GM21515 (cell line): ENCODE results near the gene SRPRB.
"Not testable (repeated sequence)": the region's sequence is repeated elsewhere in the genome, so short reads cannot be mapped to it uniquely, and the experiment has no call there.

Source experiments
- ATAC-seq: cut with Tn5 transposase; IDR thresholded peaks from one replicate; pipeline ENCODE4 v1.9.1; 2021; ENCODE audit not compliant: unreplicated experiment

The SRPRB gene

DNA sequence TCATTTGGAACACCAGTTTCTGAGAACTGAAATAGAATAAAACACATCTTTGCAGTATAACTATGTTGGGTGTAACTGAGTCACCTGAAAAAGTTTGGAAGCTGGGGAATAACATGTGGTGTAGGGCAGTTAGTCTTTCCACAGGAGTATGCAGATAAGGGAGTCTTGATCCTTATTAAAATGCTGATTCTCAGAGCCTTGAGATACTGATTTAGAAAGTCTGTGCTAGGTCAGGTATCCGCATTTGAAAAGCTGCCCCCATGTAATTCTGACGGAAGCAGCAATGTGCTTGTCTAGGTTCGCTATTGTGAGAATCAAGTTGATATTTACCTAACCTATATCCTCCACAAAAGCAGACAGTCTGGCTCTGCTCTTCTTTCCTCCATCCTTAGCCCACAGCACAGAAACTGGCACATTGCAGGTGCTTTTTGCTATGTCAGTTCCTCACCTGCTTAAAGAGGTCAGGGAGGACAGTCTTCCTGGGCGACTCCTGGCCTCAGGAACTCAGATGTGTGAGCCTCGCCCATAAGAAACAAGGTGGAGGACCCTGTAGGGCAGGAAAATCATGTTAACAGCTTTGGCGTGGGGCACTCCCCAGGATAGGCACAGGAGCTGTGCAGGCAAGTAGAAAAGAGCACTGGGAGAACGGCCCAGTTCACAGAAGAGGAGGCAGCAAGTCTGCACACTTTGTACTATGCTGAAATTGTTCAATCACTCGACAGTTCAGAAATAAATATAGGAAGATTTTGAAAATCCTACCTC lies 27.6 kb upstream of the SRPRB start:
- ATAC-seq = no peak

- no peak for ATAC-seq
Observed at GRCh38 chr3:133779626-133780203, 25.9 kb upstream of the SRPRB start.

DNA sequence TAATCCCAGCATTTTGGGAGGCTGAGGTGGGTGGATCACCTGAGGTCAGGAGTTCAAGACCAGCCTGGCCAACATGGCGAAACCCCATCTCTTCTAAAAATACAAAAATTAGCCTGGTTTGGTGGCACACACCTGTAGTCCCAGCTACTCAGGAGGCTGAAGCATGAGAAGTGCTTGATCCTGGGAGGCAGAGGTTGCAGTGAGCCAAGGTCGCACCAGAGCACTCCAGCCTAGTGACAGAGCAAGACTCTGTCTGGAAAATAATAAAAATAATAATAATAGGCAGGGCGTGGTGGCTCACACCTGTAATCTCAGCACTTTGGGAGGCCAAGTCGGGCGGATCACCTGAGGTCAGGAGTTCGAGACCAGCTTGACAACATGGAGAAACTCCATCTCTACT lies 24.9 kb upstream of the SRPRB start:
- not testable (repeated sequence) for ATAC-seq

DNA sequence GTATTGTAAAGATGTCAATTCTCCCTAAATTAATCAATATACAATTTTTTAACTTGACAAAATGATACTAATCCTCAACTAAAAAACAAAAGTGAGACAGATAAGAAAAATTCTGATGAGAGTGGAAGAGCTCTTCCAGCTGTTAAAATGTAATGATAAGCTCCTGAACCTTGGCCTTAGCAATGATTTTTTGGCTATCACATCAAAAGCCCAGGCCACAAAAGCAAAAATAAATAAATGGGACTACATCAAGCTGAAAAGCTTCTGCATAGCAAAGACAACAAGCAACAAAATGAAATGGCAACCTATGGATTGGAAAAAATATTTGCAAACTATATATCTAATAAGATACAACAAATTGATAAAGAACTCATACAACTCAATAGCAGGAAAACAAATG lies 24.0 kb upstream of the SRPRB start:
- ATAC-seq = no peak

DNA sequence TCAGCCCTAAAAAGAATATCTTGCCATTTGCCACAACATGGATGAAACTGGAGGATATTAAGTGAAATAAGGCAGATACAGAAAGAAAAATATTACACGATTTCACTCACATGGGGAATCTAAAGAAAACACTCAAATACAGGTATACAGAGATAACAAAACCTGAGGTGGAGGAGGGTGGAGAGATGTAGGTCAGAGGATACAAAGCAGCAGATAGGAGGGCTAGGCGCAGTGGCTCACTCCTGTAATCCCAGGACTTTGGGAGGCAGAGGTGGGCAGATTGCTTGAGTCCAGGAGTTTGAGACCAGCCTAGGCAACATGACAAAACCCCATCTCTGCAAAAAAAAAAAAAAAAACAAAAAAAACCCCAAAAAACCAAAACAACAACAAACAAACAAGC lies 23.2 kb upstream of the SRPRB start:
- no peak for ATAC-seq

- ATAC-seq = no peak
Observed at GRCh38 chr3:133783762-133784161, 21.9 kb upstream of the SRPRB start.

DNA sequence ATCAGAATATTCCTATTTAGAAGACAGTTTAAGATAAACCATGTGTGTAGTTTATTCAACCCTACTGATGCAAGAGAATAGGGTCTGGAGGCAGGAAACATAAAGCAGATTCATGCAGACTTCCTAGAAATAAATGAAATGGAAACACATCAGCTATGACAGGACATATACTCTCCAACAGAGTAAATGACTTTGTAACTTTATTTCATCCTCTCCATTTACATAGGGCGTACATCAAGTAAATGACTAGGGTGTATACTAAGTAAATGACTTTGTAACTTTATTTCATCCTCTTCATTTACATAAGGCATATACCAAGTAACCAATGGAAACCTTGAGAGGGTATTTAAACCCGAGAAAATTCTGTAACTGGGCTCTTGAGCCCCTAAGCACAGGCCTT lies 17.6 kb upstream of the SRPRB start:
- no peak for ATAC-seq

GRCh38 chr3:133792171-133792763 lies 13.3 kb upstream of the SRPRB start:
- ATAC-seq = no peak

DNA sequence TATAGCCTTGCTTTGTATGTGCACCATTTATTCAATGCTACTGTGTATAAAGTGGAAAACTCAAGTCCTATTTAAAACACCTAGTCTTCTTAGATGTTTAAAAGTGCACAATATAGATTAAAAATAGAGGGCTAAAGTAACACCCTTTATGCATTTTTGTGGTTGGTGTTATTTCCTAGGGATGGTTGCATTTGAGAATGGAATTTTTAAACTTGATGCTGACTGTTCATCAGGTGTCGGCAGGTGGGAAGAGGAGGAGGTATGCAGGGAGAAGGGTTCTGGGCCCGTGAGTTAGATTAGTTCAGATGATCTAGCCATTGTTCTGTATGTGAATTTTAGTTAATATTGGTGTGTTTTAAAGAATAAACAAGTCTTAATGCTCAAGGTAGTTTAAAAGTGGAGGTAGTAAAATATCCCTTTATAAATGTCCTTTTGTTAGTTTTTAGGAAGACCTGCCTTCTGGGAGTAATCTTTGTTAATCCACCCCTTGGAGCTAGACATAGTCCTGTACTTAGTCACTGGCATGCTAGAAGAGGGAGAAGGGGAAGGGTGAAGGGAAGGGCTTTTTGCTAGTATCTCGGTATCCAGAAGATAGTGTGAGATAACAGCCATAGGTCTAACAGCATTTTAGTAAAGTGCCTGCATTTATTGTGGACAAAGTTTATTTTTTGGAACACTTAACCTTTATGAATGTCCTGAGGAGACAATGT lies 8.1 kb upstream of the SRPRB start:
- no peak for ATAC-seq

- ATAC-seq = no peak
Observed at GRCh38 chr3:133799794-133800585, 5.6 kb upstream of the SRPRB start.

- ATAC-seq = no peak
Observed at GRCh38 chr3:133803469-133803868, 2.1 kb upstream of the SRPRB start.

DNA sequence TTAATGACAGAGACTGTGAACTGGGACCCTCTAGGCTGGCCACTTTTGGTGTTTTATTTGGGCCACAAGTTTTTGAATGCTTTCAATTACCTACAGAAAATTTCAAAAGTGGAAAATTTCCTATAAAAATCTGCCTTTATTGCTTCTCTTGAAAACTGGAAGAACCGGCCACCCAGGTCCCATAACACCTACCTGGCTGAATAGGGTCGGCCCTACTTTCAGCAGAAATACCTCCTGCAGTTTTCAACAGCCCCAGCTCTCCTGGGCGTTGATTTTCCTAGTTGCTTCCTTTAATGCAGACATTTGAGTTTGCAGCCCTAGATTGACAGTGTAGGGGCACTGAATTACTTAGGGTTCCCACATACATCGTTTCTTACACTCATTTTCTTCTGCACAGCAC lies 719 bp upstream of the SRPRB start:
- ATAC-seq = no peak

DNA sequence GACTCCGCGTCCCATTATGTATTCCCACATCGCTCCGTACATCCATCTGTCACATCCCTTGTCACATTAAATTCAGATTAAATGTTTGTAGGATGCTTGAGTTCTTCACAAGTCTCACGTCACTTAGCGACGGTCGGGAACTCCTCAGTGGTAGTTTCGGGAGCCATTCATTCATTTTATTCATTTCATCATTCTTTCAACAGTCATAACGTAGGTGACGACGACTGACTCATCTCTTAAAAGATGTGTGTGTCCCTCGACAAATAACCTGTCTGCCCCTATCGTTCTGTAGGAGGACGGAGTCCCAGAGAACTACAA lies 272 bp upstream of the SRPRB start:
- ATAC-seq = no peak

DNA sequence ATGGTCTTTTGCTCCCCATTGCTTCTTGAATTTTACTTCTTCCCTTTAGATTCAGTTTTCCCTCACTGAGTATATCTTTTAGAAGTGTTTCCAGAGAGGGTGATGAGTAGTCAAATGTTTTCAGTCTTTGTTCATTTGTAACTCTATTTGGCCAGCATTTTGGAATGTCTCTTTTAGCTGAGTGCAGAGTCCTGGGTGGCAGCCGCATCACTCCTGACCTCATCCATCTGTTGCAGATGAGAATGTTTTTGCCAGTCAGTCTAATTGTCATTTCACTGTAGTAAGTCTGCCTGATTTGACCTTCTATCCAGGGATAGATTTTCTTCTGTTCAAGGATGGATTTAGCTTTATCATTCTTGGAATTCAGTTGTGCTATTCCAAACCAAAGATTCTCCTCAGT lies 7.3 kb downstream of the SRPRB start:
- no peak for ATAC-seq

- ATAC-seq = no peak
Observed at GRCh38 chr3:133815386-133815785, 9.8 kb downstream of the SRPRB start.

- ATAC-seq = no peak
Observed at GRCh38 chr3:133820129-133820528, 14.5 kb downstream of the SRPRB start.

DNA sequence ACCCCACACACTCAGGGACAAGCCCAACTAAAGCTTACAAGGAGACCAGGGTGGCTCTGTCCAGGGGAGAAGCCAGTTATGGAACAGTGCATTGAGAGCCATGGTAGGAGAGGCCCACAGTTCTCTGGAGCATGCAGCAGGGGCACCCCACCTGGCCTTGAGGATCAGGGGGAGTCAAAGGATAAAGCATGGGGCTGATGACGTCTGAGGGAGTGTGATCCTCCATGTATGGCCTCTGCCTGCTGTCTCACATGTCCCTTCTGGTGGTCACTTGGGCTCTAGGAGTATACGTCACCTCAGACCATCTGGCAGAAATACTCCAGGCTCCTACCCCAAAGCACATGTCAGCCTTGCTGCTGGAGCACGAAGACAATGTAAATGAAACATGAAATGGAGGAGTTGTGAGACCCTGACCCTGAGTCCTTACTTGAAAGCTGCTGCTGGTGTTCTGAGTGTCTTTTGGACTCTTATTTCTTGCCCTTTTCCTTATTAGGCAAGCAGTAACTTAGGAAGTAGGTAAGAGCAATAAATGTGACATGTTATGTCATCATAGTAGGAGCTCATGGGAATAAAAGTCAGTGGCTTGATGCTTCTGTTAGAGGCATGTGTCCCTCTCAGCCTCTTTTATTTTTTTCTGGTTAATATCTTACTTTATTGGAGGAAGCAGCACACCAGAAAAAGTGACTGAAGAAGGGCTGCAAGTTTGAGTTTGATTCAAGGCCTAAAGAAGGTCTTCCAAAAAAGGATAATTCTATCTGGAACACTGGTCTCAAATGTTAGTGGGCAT lies 15.5 kb downstream of the SRPRB start:
- ATAC-seq = no peak

DNA sequence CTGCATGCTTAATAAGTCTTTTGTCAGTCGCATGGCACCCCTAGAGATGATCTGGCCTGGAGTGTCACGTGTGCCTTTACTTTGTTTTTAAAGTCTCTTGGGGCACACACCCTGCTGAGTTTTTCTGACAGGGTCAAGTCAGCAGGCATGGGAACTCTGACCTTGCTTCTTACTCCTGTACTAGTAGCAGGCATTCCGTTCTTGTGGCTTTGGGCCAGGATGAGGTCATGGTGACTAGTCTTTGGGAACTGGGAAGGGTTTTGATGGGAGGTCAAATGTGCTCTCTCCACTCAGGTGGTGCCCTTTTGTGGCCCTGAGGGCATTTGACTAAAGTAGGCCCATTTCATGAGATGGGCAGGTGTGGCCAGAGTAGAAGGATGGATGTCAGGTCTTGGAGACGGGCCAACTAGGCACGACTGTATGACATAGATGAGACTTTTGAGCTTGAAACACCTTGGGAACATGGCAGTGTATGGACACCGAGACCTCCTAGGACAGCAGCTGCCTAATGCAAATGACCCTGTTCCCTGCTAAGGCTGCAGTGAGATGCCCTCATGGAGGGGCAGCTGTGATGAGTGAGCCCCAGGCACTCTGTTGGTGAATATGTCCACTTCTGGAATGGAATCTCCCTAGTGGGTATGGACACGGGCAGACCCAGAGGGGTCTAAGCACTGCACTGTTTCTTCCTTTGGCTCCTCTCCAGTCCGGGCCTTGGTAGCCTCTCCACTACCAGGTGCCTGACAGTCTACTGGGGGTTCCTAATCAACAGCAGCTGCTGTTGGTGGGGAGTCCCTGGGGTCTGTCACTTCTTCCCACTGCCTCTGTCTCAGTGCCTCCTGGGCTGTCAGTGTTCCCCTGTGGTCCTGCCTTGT lies 16.4 kb downstream of the SRPRB start:
- ATAC-seq = no peak

DNA sequence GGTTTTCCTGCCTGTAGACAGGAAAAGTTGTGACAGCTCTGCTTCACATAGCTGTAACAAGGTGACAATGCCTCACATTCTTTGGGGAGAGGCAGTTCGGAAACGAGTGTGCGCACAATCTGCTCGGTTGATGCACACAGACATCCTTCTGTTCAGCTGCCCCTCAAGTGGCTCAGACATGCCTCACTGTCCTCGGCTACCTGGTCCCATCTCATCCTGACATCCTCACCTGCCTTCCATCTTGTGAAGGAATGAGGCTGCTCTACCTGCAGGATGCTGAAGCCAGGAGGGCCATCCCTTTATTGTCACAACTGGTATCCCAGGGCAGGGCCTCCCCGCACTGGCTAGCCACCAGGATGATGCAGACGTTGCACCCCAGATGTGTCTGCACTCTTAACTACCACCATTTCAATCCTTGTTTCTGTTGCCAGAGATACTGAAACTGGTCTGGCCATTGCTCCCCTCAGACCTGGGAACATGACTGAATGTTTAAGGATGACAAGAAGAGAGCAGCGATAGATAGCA lies 19.4 kb downstream of the SRPRB start:
- no peak for ATAC-seq
